Omental fat pad (tissue), 4 donors: ENCODE results near the gene FAM228B. TPM values are rescaled to one million over a fixed set of nuclear protein-coding genes. Genes with fewer than 3 reads are reported as not detected.
"Not testable (repeated sequence)": the region's sequence is repeated elsewhere in the genome, so short reads cannot be mapped to it uniquely, and the experiment has no call there.

Experiments
- ATAC-seq: fragments of 150-250 bp; one replicate; pipeline ENCODE4 v1.9.1; 2016; ENCODE audit warnings: mild to moderate bottlenecking, moderate library complexity; ENCODE audit not compliant: low FRiP score
- DNase-seq: peaks from one replicate; pipeline ENCODE4 v3.0.0-alpha.2; 2019; ENCODE audit warnings: low spot score
- total RNA-seq, 4 donors: library from RNA; depleted of rRNA; stranded (reverse); fragments of >200 nt; gene quantifications; one replicate each; pipeline ENCODE4 v1.1.0, GENCODE V29; 2016
- TF ChIP-seq, protein P1 (sequence below), 3 donors: fragments of 450-650 bp; IDR thresholded peaks; one replicate each; pipeline ENCODE4 v1.5.1; 2016 to 2017; ENCODE audit warnings: antibody characterized with exemption in 3 of 3, mild to moderate bottlenecking in 3 of 3, moderate library complexity in 2 of 3

Gene FAM228B
- total RNA-seq, 4 donors from 2014 or later, result 13.4 to 21.8 (median 17.0) TPM

DNA sequence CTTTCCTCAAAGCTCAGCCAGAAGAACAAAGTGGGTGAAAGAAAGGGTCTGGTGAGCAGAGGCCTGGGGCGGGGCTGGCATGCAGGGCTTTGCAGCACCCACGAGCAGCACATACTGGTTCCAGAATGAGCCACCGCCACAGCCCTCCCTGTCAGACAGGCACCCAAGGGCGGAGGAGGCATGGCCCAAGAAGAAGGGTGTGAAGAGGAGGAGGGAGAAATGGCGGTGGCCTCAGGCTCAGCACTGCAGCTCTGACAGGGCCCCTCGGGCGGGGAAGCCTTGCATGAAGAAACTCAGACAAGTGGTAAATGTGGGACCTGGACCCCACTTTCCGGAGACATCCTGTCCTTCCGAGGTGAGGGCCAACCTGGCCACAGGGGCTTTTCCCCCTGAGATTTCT is 67.2 kb downstream of the FAM228B start:
- ATAC-seq, result no peak
- DNase-seq, result no peak
- TF ChIP-seq, protein P1, sequence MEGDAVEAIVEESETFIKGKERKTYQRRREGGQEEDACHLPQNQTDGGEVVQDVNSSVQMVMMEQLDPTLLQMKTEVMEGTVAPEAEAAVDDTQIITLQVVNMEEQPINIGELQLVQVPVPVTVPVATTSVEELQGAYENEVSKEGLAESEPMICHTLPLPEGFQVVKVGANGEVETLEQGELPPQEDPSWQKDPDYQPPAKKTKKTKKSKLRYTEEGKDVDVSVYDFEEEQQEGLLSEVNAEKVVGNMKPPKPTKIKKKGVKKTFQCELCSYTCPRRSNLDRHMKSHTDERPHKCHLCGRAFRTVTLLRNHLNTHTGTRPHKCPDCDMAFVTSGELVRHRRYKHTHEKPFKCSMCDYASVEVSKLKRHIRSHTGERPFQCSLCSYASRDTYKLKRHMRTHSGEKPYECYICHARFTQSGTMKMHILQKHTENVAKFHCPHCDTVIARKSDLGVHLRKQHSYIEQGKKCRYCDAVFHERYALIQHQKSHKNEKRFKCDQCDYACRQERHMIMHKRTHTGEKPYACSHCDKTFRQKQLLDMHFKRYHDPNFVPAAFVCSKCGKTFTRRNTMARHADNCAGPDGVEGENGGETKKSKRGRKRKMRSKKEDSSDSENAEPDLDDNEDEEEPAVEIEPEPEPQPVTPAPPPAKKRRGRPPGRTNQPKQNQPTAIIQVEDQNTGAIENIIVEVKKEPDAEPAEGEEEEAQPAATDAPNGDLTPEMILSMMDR (IDR thresholded peaks at IDR 0.05), result no peak

DNA sequence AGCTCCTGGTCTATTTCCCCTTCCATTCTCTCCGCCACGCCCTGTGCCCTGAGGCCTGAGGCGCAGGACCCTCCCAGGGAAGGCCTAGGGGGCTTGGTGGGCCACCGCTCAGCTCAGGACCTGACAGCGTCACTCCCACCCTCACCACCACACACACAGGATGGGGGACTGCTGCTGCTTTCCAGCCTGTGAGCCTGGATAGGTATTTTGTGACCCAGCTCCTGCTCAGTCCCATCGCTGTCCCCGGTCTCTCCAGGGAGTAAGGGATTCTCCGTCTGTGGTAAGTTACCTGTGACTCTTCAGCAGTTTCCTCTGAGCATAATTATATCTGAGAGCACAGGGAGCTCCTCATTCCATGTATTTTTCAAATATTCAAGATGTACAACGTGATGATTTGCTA is 67.9 kb downstream of the FAM228B start:
- TF ChIP-seq, protein P1 (IDR thresholded peaks at IDR 0.05), result no peak
- DNase-seq (no peak), ATAC-seq (no peak)

DNA sequence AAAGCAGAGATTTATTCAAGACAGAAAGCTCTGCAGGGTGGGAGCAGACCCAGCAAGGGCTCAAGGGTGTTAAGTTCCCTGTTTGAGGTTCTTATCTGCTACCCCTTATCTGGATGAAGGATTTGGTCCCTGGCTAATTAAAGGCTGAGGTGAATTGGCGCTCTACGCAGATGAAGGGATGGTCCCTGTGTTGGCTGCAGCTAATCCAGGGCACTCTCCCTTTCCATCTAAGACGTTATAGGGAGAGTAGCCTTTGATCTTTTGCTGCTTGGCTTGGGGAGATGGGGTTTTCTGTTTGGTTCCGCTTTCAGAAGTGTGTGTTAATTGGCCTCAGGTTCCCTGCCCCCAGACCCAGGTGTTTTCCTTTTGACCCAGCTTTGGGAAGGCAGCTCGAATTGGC is 68.6 kb downstream of the FAM228B start:
- no peak for DNase-seq

DNA sequence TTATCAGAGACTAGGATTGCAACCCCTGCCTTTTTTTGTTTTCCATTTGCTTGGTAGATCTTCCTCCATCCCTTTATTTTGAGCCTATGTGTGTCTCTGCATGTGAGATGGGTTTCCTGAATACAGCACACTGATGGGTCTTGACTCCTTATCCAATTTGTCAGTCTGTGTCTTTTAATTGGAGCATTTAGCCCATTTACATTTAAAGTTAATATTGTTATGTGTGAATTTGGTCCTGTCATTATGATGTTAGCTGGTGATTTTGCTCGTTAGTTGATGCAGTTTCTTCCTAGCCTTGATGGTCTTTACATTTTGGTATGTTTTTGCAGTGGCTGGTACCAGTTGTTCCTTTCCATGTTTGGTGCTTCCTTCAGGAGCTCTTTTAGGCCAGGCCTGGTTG is 73.9 kb downstream of the FAM228B start:
- DNase-seq, ATAC-seq: not testable (repeated sequence)

More for the DNA sequence above, 68.6 kb downstream of the FAM228B start:
- no peak for ATAC-seq
- TF ChIP-seq, protein P1 (IDR thresholded peaks at IDR 0.05), result no peak

DNA sequence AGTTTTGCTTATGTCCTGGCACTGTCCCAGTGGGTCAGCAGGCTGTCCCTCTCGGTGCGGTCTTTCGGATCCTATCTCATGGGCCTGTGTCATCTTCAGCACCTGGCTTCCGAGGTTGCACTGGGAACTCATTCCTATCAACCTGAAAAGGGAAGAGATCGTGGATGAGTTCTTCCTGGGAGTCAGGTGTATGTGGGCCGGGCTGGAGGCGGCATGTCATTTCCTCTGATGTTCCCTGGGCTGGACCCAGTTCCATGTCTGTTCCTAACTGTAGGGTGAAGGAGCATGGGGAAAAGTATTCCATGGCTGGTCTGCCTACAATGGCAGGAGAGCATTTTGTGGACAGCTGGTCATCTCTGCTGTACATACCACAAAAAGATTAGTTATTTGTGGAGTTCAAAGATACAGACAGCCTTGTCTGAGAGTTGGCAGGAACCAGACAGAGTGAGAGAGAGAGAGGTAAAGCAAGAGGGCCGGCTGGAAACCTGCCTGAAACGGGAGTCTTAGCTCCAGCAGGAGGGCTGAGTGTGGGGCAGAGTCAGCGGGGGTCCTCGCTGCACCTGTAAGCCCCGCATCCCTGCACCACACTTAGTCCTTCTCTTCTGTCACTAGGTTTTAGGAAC is 76.8 kb downstream of the FAM228B start:
- no peak for ATAC-seq
- TF ChIP-seq, protein P1 (IDR thresholded peaks at IDR 0.05), result no peak

DNA sequence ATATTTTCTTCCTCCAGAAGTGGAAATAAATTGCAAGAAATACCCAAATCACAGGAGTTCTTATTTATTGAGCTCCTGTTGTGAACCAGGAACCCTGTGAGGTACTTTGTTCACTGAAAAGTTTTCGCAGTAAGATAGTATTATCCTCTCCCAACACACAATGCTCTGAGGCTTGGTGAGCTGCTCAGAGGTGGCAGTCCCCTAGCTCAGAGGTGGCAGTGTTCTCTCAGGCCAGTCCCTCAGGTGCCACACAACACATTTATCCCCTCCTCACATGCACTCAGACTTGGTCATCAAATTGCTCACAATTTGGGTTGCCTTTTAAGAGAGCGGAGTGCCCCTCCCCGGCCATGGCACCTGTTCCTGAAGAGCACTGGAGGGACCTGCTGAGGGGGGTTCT is 77.5 kb downstream of the FAM228B start:
- DNase-seq, result no peak
- TF ChIP-seq, protein P1 (IDR thresholded peaks at IDR 0.05), result no peak
- ATAC-seq, result no peak

More for the DNA sequence above, 76.8 kb downstream of the FAM228B start:
- DNase-seq, result no peak

DNA sequence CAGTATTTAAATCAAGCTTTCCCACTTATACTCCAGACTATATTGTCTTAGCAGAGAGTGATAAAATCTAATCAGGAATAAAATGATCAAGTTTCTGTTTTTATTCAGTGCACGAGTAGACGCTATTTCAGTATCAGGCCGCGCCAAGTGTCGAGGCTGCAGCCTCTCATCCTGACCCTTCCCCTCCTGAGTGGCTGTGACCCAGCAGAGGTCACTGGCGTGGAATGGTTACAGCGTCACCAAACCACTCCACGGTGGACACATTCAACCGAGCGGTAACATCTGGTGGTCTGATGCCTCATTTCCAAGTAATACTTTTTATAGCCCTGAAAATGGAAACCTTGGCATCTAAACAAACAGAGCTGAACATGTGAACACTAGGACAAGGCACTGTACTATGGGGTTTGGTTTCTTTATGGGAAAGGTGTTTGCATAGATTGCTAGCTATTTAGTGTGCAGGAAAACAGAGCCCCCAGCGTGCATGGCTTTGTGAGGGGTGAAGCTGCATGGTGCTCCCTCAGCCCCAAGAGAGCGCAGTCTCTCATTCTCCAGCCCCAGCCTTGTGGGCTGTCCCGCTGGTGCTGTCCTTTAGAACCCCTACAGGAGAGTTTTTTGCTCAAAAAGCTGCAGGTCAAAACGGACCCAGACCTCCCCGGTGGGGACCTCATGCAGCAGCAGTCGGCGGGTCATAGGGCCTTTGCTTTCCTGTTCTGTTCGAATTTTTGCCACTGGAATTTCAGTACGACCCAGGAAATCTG is 79.9 kb downstream of the FAM228B start:
- DNase-seq (no peak), ATAC-seq (no peak)
- TF ChIP-seq, protein P1 (IDR thresholded peaks at IDR 0.05), result no peak
